Measurements from ENCODE around the gene KRT77.
"Not testable (repeated sequence)": the region's sequence is repeated elsewhere in the genome, so short reads cannot be mapped to it uniquely, and the experiment has no call there.

Gene KRT77

DNA sequence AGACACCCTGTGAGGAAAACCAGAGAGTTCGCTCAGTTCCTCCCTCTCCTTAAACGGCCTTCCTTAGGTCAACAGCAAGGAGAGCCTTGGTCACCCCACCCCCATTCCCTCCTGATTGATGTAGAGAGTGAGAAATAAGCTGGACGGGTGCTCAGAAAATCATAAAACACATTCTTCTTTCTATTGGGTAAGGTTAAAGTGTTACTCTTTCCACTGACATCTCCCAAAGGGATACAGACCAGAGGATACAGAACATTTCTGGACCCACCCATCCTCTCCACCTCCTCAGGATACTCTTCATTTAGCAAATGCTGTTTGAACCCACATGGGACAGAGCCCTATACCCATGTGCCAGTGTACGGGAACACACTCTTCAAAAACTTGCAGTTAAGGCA is 11.6 kb upstream of the KRT77 start:
- H3K4me3 ChIP-seq (ENCODE audit: low read depth, low read length) = no peak overlapping the region
- DNase-seq (ENCODE audit: low read depth) = no peak
- TF ChIP-seq CTCF (IDR thresholded peaks at IDR 0.05; ENCODE audit: insufficient read depth, low read depth, low read length, missing control alignments) = no peak

GRCh38 chr12:52713960-52714886 is 10.9 kb upstream of the KRT77 start:
- no peak for DNase-seq (ENCODE audit: low read depth)
- H3K4me3 ChIP-seq (ENCODE audit: low read depth, low read length) = no peak overlapping the region
- TF ChIP-seq CTCF (IDR thresholded peaks at IDR 0.05; ENCODE audit: insufficient read depth, low read depth, low read length, missing control alignments) = no peak

- DNase-seq (ENCODE audit: low read depth); H3K4me3 ChIP-seq (ENCODE audit: low read depth, low read length): not testable (repeated sequence)
Observed at GRCh38 chr12:52712122-52712521, 8.8 kb upstream of the KRT77 start.

- DNase-seq (ENCODE audit: low read depth) = no peak
- TF ChIP-seq CTCF (IDR thresholded peaks at IDR 0.05; ENCODE audit: insufficient read depth, low read depth, low read length, missing control alignments) = no peak
- no peak overlapping the region for H3K4me3 ChIP-seq (ENCODE audit: low read depth, low read length)
Observed at GRCh38 chr12:52710730-52711129, 7.4 kb upstream of the KRT77 start.

- DNase-seq (ENCODE audit: low read depth) = no peak
- no peak for TF ChIP-seq CTCF (IDR thresholded peaks at IDR 0.05; ENCODE audit: insufficient read depth, low read depth, low read length, missing control alignments)
- H3K4me3 ChIP-seq (ENCODE audit: low read depth, low read length) = no peak overlapping the region
Observed at GRCh38 chr12:52708010-52708409, 4.7 kb upstream of the KRT77 start.

DNA sequence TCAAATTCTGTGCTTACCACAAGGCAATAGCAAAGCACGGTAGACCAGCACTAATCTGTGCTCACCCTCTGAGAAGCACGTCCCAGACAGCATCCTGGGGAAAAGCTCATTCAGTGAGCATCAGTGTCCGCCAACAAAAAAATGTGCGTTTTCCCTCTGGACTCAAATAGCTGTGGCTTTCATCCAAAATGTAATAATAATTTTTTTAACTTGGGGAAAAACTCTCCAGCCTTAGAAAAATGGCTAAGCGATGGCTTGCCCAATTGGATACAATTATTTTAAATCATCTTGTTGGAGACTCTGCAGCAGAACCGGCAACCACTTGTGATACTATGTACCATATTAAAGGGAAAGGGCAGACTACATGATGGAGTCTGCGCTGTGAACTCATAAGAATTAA is 1.1 kb upstream of the KRT77 start:
- no peak for DNase-seq (ENCODE audit: low read depth)
- no peak overlapping the region for H3K4me3 ChIP-seq (ENCODE audit: low read depth, low read length)
- no peak for TF ChIP-seq CTCF (IDR thresholded peaks at IDR 0.05; ENCODE audit: insufficient read depth, low read depth, low read length, missing control alignments)

DNA sequence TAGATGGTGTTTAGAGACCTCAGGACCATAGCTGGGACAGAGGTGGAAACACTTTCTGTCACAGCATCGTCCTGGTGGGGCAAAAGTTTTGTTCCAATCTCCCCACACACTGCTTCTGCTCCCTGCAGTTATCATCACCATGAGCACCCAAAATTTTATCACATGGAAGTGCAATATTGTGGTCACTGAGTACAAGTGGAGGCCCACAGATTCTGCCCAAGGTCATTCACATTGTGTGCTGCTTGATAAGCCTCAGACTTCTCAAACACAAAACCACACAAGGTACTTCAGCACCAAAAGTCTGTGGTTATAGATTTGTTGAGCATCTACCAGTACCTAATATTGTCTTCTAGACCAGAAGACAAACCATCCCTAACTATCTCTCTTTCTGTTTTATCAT is 554 bp upstream of the KRT77 start:
- no peak for TF ChIP-seq CTCF (IDR thresholded peaks at IDR 0.05; ENCODE audit: insufficient read depth, low read depth, low read length, missing control alignments)
- no peak overlapping the region for H3K4me3 ChIP-seq (ENCODE audit: low read depth, low read length)
- DNase-seq (ENCODE audit: low read depth) = no peak
